OCI-LY3 (cell line): ENCODE results near the gene CAB39.
"Not testable (repeated sequence)": the region's sequence is repeated elsewhere in the genome, so short reads cannot be mapped to it uniquely, and the experiment has no call there.

Experiments
- H2AFZ ChIP-seq: fragments of 200-600, 300-600 bp; shearing (Covaris generic); 2 replicates; pipeline ENCODE4 v1.6.0; 2014; ENCODE audit warnings: antibody characterized with exemption, low read depth, low read length
- H3K27ac ChIP-seq: fragments of 200-600, 300-600 bp; sonication (generic); 2 replicates; pipeline ENCODE4 v1.5.1; 2014; ENCODE audit warnings: mild to moderate bottlenecking, low read length, moderate library complexity, mixed read lengths
- H3K27me3 ChIP-seq: fragments of 200-600, 300-600 bp; sonication (generic); 2 replicates; pipeline ENCODE4 v1.6.1; 2014; ENCODE audit warnings: low read depth, low read length, mixed read lengths
- H3K36me3 ChIP-seq: fragments of 200-600, 300-600 bp; sonication (generic); replicated peaks from 2 replicates; pipeline ENCODE3; 2014; ENCODE audit warnings: low read depth, low read length, mixed read lengths
- H3K4me1 ChIP-seq: fragments of 300-600, 200-600 bp; sonication (generic); 2 replicates; pipeline ENCODE4 v1.6.1; 2014; ENCODE audit warnings: low read length, mixed read lengths
- H3K4me2 ChIP-seq: fragments of 200-600, 300-600 bp; sonication (generic); 2 replicates; pipeline ENCODE4 v1.6.1; 2014; ENCODE audit warnings: low read length, mixed read lengths
- H3K4me3 ChIP-seq: fragments of 300-600, 200-600 bp; sonication (generic); 2 replicates; pipeline ENCODE4 v1.5.1; 2014; ENCODE audit warnings: antibody characterized with exemption, mild to moderate bottlenecking, low read length, moderate library complexity
- H3K79me2 ChIP-seq: fragments of 300-600, 200-600 bp; shearing (Covaris generic); 2 replicates; pipeline ENCODE4 v1.6.1; 2014; ENCODE audit warnings: mild to moderate bottlenecking, low read length, mixed read lengths
- H3K9ac ChIP-seq: fragments of 300-600, 200-600 bp; shearing (Covaris generic); 2 replicates; pipeline ENCODE4 v1.6.0; 2014; ENCODE audit warnings: mild to moderate bottlenecking, low read length, moderate library complexity
- H3K9me3 ChIP-seq: fragments of 200-600, 300-600 bp; shearing (Covaris generic); 2 replicates; pipeline ENCODE4 v1.6.1; 2014; ENCODE audit warnings: low read length, mixed read lengths; ENCODE audit not compliant: insufficient read depth
- H4K20me1 ChIP-seq: fragments of 200-600, 300-600 bp; sonication (generic); 2 replicates; pipeline ENCODE4 v1.6.1; 2016; ENCODE audit warnings: low read length, mixed read lengths; ENCODE audit not compliant: insufficient read depth
- EZH2phosphoT487 ChIP-seq: fragments of 200-600 bp; shearing (Covaris generic); IDR thresholded peaks from 2 replicates; pipeline ENCODE4 v1.6.1; 2018; ENCODE audit warnings: antibody characterized with exemption, mixed run types, low read depth
- TF ChIP-seq, protein P1 (sequence below): fragments of 200-600, 300-600 bp; sonication (generic); IDR thresholded peaks from 2 replicates; pipeline ENCODE4 v1.5.1; 2014; ENCODE audit warnings: antibody characterized with exemption, low read length, low read depth

CAB39 gene

GRCh38 chr2:230700447-230700846 lies 12.2 kb upstream of the CAB39 start:
- Histone ChIP-seq H2AFZ (no peak overlapping the region), H3K27ac (no peak overlapping the region), H3K79me2 (no peaks in the 10 kb centered on the region), H3K9ac (no peak overlapping the region), H3K4me2 (no peak overlapping the region), H3K9me3 (no peaks in the 10 kb centered on the region), H3K36me3 (no peaks in the 10 kb centered on the region), H3K4me1 (no peaks in the 10 kb centered on the region), H3K27me3 (no peaks in the 10 kb centered on the region), H3K4me3 (no peak overlapping the region), H4K20me1 (no peaks in the 10 kb centered on the region)
- no peak for TF ChIP-seq EZH2phosphoT487
- TF ChIP-seq, protein P1, sequence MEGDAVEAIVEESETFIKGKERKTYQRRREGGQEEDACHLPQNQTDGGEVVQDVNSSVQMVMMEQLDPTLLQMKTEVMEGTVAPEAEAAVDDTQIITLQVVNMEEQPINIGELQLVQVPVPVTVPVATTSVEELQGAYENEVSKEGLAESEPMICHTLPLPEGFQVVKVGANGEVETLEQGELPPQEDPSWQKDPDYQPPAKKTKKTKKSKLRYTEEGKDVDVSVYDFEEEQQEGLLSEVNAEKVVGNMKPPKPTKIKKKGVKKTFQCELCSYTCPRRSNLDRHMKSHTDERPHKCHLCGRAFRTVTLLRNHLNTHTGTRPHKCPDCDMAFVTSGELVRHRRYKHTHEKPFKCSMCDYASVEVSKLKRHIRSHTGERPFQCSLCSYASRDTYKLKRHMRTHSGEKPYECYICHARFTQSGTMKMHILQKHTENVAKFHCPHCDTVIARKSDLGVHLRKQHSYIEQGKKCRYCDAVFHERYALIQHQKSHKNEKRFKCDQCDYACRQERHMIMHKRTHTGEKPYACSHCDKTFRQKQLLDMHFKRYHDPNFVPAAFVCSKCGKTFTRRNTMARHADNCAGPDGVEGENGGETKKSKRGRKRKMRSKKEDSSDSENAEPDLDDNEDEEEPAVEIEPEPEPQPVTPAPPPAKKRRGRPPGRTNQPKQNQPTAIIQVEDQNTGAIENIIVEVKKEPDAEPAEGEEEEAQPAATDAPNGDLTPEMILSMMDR, result no peak

DNA sequence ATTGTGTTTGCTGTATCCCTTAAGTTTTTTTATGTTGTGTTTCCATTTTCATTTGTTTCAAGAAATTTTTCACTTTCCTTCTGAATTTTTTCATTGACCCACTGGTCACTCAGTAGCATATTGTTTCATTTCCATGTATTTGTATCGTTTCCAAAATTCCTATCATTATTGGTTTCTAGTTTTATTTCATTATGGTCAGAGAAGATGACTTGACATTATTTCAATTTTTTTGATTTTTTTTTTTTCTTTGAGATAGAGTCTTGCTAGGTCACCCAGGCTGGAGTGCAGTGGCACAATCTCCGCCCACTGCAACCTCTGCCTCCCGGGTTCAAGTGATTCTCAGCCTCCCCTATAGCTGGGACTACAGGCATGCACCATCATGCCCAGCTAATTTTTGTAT lies 11.3 kb upstream of the CAB39 start:
- H3K4me2 ChIP-seq, result no peak overlapping the region
- no peak for TF ChIP-seq EZH2phosphoT487
- no peak overlapping the region for H3K27ac ChIP-seq

DNA sequence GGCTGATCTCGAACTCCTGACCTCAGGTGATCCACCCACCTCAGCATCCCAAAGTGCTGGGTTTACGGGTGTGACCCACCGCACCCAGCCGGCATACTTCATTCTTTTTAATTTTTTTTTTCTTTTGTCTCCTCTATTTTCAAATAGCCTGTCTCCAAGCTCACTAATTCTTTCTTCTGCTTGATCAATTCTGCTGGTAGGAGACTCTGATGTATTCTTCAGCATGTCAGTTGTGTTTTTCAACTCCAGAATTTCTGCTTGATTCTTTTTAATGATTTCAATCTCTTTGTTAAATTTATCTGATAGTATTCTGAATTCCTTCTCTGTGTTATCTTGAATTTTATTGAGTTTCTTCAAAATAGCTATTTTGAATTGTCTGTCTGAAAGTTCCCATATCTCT lies 10.2 kb upstream of the CAB39 start:
- not testable (repeated sequence) for H3K9me3 ChIP-seq

More for the DNA sequence above, 11.3 kb upstream of the CAB39 start:
- Histone ChIP-seq H4K20me1 (no peaks in the 10 kb centered on the region), H3K4me1 (no peaks in the 10 kb centered on the region), H3K9ac (no peak overlapping the region), H3K4me3 (no peak overlapping the region), H3K27me3 (no peaks in the 10 kb centered on the region), H3K9me3 (no peaks in the 10 kb centered on the region), H2AFZ (no peak overlapping the region), H3K79me2 (no peaks in the 10 kb centered on the region), H3K36me3 (no peaks in the 10 kb centered on the region)

DNA sequence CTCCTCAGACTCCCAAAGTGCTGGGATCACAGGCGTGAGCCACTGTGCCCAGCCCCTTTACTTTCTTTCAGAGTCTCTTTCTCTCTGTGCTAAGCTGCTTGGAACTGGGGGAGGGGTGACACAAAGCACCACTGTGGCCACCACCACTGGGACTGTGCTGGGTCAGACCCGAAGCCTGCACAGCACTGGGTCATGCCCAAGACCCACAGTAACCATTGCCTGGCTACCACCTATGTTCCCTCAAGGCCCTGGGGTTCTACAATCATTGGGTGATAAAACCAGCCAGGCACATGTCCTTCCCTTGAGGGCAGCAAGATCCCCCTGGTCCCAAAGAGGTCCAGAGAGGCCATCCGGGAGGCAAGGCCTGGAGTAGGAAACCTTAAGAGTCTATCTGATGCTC lies 9.1 kb upstream of the CAB39 start:
- Histone ChIP-seq H3K4me3 (no peak overlapping the region), H3K27me3 (no peaks in the 10 kb centered on the region), H4K20me1 (no peaks in the 10 kb centered on the region), H3K9me3 (no peaks in the 10 kb centered on the region), H3K27ac (no peak overlapping the region), H3K9ac (no peak overlapping the region), H3K4me1 (no peaks in the 10 kb centered on the region), H3K36me3 (no peaks in the 10 kb centered on the region), H2AFZ (no peak overlapping the region), H3K79me2 (no peaks in the 10 kb centered on the region), H3K4me2 (no peak overlapping the region)
- TF ChIP-seq EZH2phosphoT487, result no peak
- TF ChIP-seq, protein P1, result no peak

More for the DNA sequence above, 10.2 kb upstream of the CAB39 start:
- H3K36me3 ChIP-seq, H2AFZ ChIP-seq, H4K20me1 ChIP-seq, H3K9ac ChIP-seq, H3K4me3 ChIP-seq, H3K4me1 ChIP-seq, H3K27me3 ChIP-seq, H3K79me2 ChIP-seq, H3K27ac ChIP-seq, H3K4me2 ChIP-seq: not testable (repeated sequence)

- H3K27ac ChIP-seq, result no peak overlapping the region
- no peak overlapping the region for H2AFZ ChIP-seq
- no peaks in the 10 kb centered on the region for H3K4me1 ChIP-seq
- H3K4me3 ChIP-seq, result no peak overlapping the region
- H3K36me3 ChIP-seq, result no peaks in the 10 kb centered on the region
- TF ChIP-seq, protein P1, result no peak
- no peak for TF ChIP-seq EZH2phosphoT487
- H3K79me2 ChIP-seq, result no peaks in the 10 kb centered on the region
- no peaks in the 10 kb centered on the region for H3K9me3 ChIP-seq
- H3K27me3 ChIP-seq, result no peaks in the 10 kb centered on the region
- no peak overlapping the region for H3K9ac ChIP-seq
- no peak overlapping the region for H3K4me2 ChIP-seq
- no peaks in the 10 kb centered on the region for H4K20me1 ChIP-seq
Observed at GRCh38 chr2:230706053-230706521, 6.6 kb upstream of the CAB39 start.
